HUES64 (cell line): ENCODE results near the gene NHERF1.

Source experiments
- H3K27ac ChIP-seq: 2 replicates; pipeline ENCODE4 v1.7.0; 2013; ENCODE audit warnings: low read depth, low read length, inconsistent platforms
- H3K27me3 ChIP-seq: 2 replicates; pipeline ENCODE4 v1.6.1; 2013; ENCODE audit warnings: mild to moderate bottlenecking, low read length; ENCODE audit not compliant: insufficient read depth
- H3K36me3 ChIP-seq: 2 replicates; pipeline ENCODE4 v1.6.1; 2013; ENCODE audit warnings: mild to moderate bottlenecking, low read length; ENCODE audit not compliant: insufficient read depth
- H3K4me1 ChIP-seq: 2 replicates; pipeline ENCODE4 v1.6.1; 2013; ENCODE audit warnings: mild to moderate bottlenecking, low read length, moderate library complexity; ENCODE audit not compliant: insufficient read depth
- H3K4me3 ChIP-seq: 2 replicates; pipeline ENCODE4 v1.5.1; 2013; ENCODE audit warnings: mild to moderate bottlenecking, low read length, moderate library complexity
- H3K9ac ChIP-seq: 2 replicates; pipeline ENCODE4 v1.6.1; 2013; ENCODE audit warnings: mild to moderate bottlenecking, low read depth, low read length
- H3K9me3 ChIP-seq: 2 replicates; pipeline ENCODE4 v1.6.1; 2013; ENCODE audit warnings: low read depth, low read length; ENCODE audit not compliant: insufficient read depth
- WGBS: fragments of 150-250, 120-280 bp; methylation state at CpG from one replicate; pipeline ENCODE4 v1.1.7; 2013; ENCODE audit warnings: missing lambda C conversion rate; 5-methylcytosine and 5-hydroxymethylcytosine counted together

The NHERF1 gene

GRCh38 chr17:74778960-74779359 lies 30.5 kb downstream of the NHERF1 start:
- H3K27ac ChIP-seq, result no peak overlapping the region
- 83% methylated on average over 5 of the region's 5 CpGs for WGBS
- peaks cover 20% of the 10 kb centered on the region for H3K36me3 ChIP-seq

GRCh38 chr17:74779501-74779900 lies 31.1 kb downstream of the NHERF1 start:
- no peak overlapping the region for H3K4me3 ChIP-seq
- H3K27me3 ChIP-seq, result no peaks in the 10 kb centered on the region
- H3K36me3 ChIP-seq, result peaks cover 18% of the 10 kb centered on the region; the same call in 1 of the 2 replicates
- 82% methylated on average over 8 of the region's 8 CpGs for WGBS
- no peak overlapping the region for H3K9ac ChIP-seq
- H3K27ac ChIP-seq, result no peak overlapping the region
- H3K9me3 ChIP-seq, result no peaks in the 10 kb centered on the region
- H3K4me1 ChIP-seq, result peaks cover 10% of the 10 kb centered on the region; the same call in 1 of the 2 replicates

More at GRCh38 chr17:74778960-74779359, 30.5 kb downstream of the NHERF1 start:
- Histone ChIP-seq H3K27me3 (no peaks in the 10 kb centered on the region), H3K4me1 (peaks cover 10% of the 10 kb centered on the region; the same call in 1 of the 2 replicates), H3K4me3 (no peak overlapping the region), H3K9ac (no peak overlapping the region), H3K9me3 (no peaks in the 10 kb centered on the region)

GRCh38 chr17:74779948-74780400 lies 31.5 kb downstream of the NHERF1 start:
- Histone ChIP-seq H3K27ac (no peak overlapping the region), H3K27me3 (no peaks in the 10 kb centered on the region), H3K9me3 (no peaks in the 10 kb centered on the region), H3K4me3 (no peak overlapping the region), H3K9ac (no peak overlapping the region), H3K4me1 (peaks cover 10% of the 10 kb centered on the region; the same call in 1 of the 2 replicates), H3K36me3 (peaks cover 18% of the 10 kb centered on the region; the same call in 1 of the 2 replicates)
- WGBS, result 93% methylated on average over 11 of the region's 11 CpGs

GRCh38 chr17:74780443-74781238 lies 32.2 kb downstream of the NHERF1 start:
- Histone ChIP-seq H3K27ac (no peak overlapping the region), H3K27me3 (no peaks in the 10 kb centered on the region), H3K36me3 (peaks cover 18% of the 10 kb centered on the region; the same call in 1 of the 2 replicates), H3K4me3 (no peak overlapping the region), H3K9ac (no peak overlapping the region), H3K4me1 (peaks cover 10% of the 10 kb centered on the region; the same call in 1 of the 2 replicates), H3K9me3 (no peaks in the 10 kb centered on the region)
- 76% methylated on average over 7 of the region's 7 CpGs for WGBS

GRCh38 chr17:74782571-74782970 lies 34.1 kb downstream of the NHERF1 start:
- peaks cover 21% of the 10 kb centered on the region; the same call in 1 of the 2 replicates for H3K36me3 ChIP-seq
- H3K27ac ChIP-seq, result no peak overlapping the region
- H3K4me3 ChIP-seq, result no peak overlapping the region
- H3K9ac ChIP-seq, result no peak overlapping the region
- H3K9me3 ChIP-seq, result no peaks in the 10 kb centered on the region
- H3K27me3 ChIP-seq, result no peaks in the 10 kb centered on the region
- H3K4me1 ChIP-seq, result peaks cover 5% of the 10 kb centered on the region; the same call in 1 of the 2 replicates
- WGBS, result 95% methylated on average over 5 of the region's 5 CpGs

GRCh38 chr17:74784125-74784810 lies 35.8 kb downstream of the NHERF1 start:
- no peaks in the 10 kb centered on the region for H3K27me3 ChIP-seq
- no peaks in the 10 kb centered on the region for H3K9me3 ChIP-seq
- H3K4me3 ChIP-seq, result no peak overlapping the region
- no peak overlapping the region for H3K27ac ChIP-seq
- 87% methylated on average over 5 of the region's 5 CpGs for WGBS
- peaks cover 5% of the 10 kb centered on the region; the same call in 1 of the 2 replicates for H3K4me1 ChIP-seq
- H3K9ac ChIP-seq, result no peak overlapping the region
- H3K36me3 ChIP-seq, result peaks cover 19% of the 10 kb centered on the region; the same call in 1 of the 2 replicates

GRCh38 chr17:74785096-74785980 lies 36.9 kb downstream of the NHERF1 start:
- WGBS, result 92% methylated on average over 21 of the region's 21 CpGs
- H3K4me1 ChIP-seq, result peaks cover 5% of the 10 kb centered on the region; the same call in 1 of the 2 replicates
- no peaks in the 10 kb centered on the region for H3K9me3 ChIP-seq
- no peak overlapping the region for H3K9ac ChIP-seq
- H3K27me3 ChIP-seq, result no peaks in the 10 kb centered on the region
- H3K36me3 ChIP-seq, result peaks cover 22% of the 10 kb centered on the region
- no peak overlapping the region for H3K27ac ChIP-seq
- H3K4me3 ChIP-seq, result no peak overlapping the region

GRCh38 chr17:74785981-74786360 lies 37.5 kb downstream of the NHERF1 start:
- H3K9ac ChIP-seq, result no peak overlapping the region
- H3K4me3 ChIP-seq, result no peak overlapping the region
- no peaks in the 10 kb centered on the region for H3K27me3 ChIP-seq
- WGBS, result 94% methylated on average over 9 of the region's 9 CpGs
- H3K27ac ChIP-seq, result no peak overlapping the region
- peaks cover 5% of the 10 kb centered on the region; the same call in 1 of the 2 replicates for H3K4me1 ChIP-seq
- H3K36me3 ChIP-seq, result peaks cover 26% of the 10 kb centered on the region
- H3K9me3 ChIP-seq, result no peaks in the 10 kb centered on the region

GRCh38 chr17:74786431-74787055 lies 38.1 kb downstream of the NHERF1 start:
- Histone ChIP-seq H3K27me3 (no peaks in the 10 kb centered on the region), H3K4me1 (peaks cover 5% of the 10 kb centered on the region; the same call in 1 of the 2 replicates), H3K9me3 (no peaks in the 10 kb centered on the region), H3K27ac (no peak overlapping the region), H3K9ac (no peak overlapping the region), H3K36me3 (peaks cover 24% of the 10 kb centered on the region), H3K4me3 (no peak overlapping the region)
- 93% methylated on average over 16 of the region's 16 CpGs for whole genome bisulfite sequencing
